Astrocyte (in vitro differentiated cells and primary cell): ENCODE data around the gene CYP3A7.

ENCODE experiments used
- EZH2 ChIP-seq: IDR thresholded peaks from 2 replicates; pipeline ENCODE4 v1.6.1; 2012; ENCODE audit warnings: mild to moderate bottlenecking, low read length, inconsistent platforms; ENCODE audit not compliant: insufficient read depth
- TF ChIP-seq, protein P1 (sequence below): IDR thresholded peaks from 2 replicates; pipeline ENCODE4 v1.5.1; 2011; ENCODE audit warnings: low read depth, mild to moderate bottlenecking, inconsistent platforms, low read length, moderate library complexity; ENCODE audit not compliant: insufficient read depth

DNA sequence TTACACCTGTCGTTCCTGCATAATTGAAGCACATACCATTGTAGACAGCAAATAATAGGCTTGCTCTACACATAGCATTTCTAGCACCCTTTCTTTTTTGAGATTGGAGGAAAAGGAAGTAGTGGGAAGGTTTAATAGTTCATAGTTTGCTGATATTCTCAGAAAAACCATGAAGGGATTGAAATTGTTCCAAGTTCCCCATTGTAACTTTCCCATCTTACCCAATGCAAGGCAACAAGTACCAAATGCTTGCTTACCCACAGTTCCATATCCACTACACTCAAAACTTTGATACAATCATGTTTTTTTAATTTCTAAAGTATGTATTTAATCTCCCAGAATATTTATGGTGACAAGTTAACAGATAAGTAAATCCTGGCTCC, 69.0 kb downstream of the CYP3A7 start:
- TF ChIP-seq, protein P1, sequence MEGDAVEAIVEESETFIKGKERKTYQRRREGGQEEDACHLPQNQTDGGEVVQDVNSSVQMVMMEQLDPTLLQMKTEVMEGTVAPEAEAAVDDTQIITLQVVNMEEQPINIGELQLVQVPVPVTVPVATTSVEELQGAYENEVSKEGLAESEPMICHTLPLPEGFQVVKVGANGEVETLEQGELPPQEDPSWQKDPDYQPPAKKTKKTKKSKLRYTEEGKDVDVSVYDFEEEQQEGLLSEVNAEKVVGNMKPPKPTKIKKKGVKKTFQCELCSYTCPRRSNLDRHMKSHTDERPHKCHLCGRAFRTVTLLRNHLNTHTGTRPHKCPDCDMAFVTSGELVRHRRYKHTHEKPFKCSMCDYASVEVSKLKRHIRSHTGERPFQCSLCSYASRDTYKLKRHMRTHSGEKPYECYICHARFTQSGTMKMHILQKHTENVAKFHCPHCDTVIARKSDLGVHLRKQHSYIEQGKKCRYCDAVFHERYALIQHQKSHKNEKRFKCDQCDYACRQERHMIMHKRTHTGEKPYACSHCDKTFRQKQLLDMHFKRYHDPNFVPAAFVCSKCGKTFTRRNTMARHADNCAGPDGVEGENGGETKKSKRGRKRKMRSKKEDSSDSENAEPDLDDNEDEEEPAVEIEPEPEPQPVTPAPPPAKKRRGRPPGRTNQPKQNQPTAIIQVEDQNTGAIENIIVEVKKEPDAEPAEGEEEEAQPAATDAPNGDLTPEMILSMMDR = no peak
- TF ChIP-seq EZH2 = no peak
